K562 (cell line): ENCODE results near the gene DIP2C. TPM values are rescaled to one million over a fixed set of nuclear protein-coding genes. Genes with fewer than 3 reads are reported as not detected.

Experiments used
- ATAC-seq: fragments of 200-7000 bp; cut with Tn5 transposase; 3 replicates; pipeline ENCODE4 v1.9.1; 2020; ENCODE audit warnings: moderate library complexity
- BruUV-seq: library from RNA; stranded (reverse); fragments of 400-500 nt; replicated peaks from 2 replicates; lab custom pipeline; 2021; lab: Mats Ljungman, UMichigan
- CTCF ChIA-PET: fragments of 300-600 bp; formaldehyde crosslinking; extraction: SDS; loops from one replicate; lab custom pipeline; 2021; ENCODE audit warnings: low intra/inter-chr PET ratio; lab: Yijun Ruan, JAX
- POLR2A ChIA-PET: fragments of 300-600, 350-650 bp; sonication (Branson Sonifier 250); formaldehyde crosslinking; extraction: SDS; loops from one replicate; lab custom pipeline; 2021; ENCODE audit warnings: antibody characterized with exemption, inconsistent platforms; lab: Yijun Ruan, JAX
- DNase-seq, 4 experiments: peaks; one replicate each; pipeline versions ENCODE4 v3.0.0 to v3.0.0-alpha.2; 2011 to 2018; ENCODE audit warnings: low spot score in 3 of 4, mixed read lengths in 3 of 4; ENCODE audit errors: extremely low read depth in 1 of 4
- FAIRE-seq: peaks from 2 replicates; lab custom pipeline; 2011; peaks lifted over from hg19 to GRCh38; lab: Jason Lieb, UNC
- H2AFZ ChIP-seq: 2 replicates; pipeline ENCODE4 v1.6.0; 2011; ENCODE audit warnings: low read depth, low read length, control low read depth, inconsistent platforms
- H3K27ac ChIP-seq: fragments of 200-600 bp; 3 replicates; pipeline ENCODE4 v1.8.0; 2011; ENCODE audit warnings: low read depth, mild to moderate bottlenecking, control low read depth, inconsistent platforms, low read length, moderate library complexity, mixed read lengths; ENCODE audit errors: extremely low read depth
- H3K27me3 ChIP-seq, 2 experiments: fragments of 300-600 bp in 1 of 2; 2 replicates in 1 of 2; 3 replicates in 1 of 2; pipeline versions ENCODE4 v1.6.0 to v1.8.0; 2011; ENCODE audit warnings: inconsistent platforms in 2 of 2, low read length in 2 of 2, mild to moderate bottlenecking in 1 of 2, mixed read lengths in 1 of 2, moderate library complexity in 1 of 2; ENCODE audit not compliant: control insufficient read depth in 2 of 2, insufficient read depth in 2 of 2
- H3K36me3 ChIP-seq: fragments of 300-600 bp; 3 replicates; pipeline ENCODE4 v1.8.0; 2011; ENCODE audit warnings: mild to moderate bottlenecking, low read length, inconsistent platforms; ENCODE audit not compliant: control insufficient read depth, insufficient read depth
- H3K4me1 ChIP-seq, 2 experiments: fragments of 200-600 bp in 1 of 2; replicated peaks in 1 of 2; 2 replicates in 1 of 2; 3 replicates in 1 of 2; pipeline versions ENCODE4 v1.5.1 to v1.8.0; 2011; ENCODE audit warnings: inconsistent platforms in 2 of 2, low read length in 2 of 2, mild to moderate bottlenecking in 1 of 2, mixed read lengths in 1 of 2, moderate library complexity in 1 of 2; ENCODE audit not compliant: control insufficient read depth in 2 of 2, insufficient read depth in 2 of 2
- H3K4me2 ChIP-seq: 2 replicates; pipeline ENCODE4 v1.6.1; 2011; ENCODE audit warnings: low read length, control low read depth, inconsistent platforms, mixed read lengths; ENCODE audit not compliant: insufficient read depth
- H3K4me3 ChIP-seq: fragments of 200-600 bp; sonication (generic), shearing (Covaris generic); 2 replicates; pipeline ENCODE4 v1.5.1; 2016; ENCODE audit warnings: control low read depth, inconsistent platforms
- H3K79me2 ChIP-seq: fragments of 200-600 bp; 3 replicates; pipeline ENCODE4 v1.8.0; 2011; ENCODE audit warnings: low read length, inconsistent platforms; ENCODE audit not compliant: control insufficient read depth, insufficient read depth
- H3K9ac ChIP-seq, 2 experiments: 2 replicates each; pipeline versions ENCODE4 v1.6.0 to v1.6.1; 2011; ENCODE audit warnings: low read depth in 2 of 2, low read length in 2 of 2, control low read depth in 1 of 2, inconsistent platforms in 1 of 2, mild to moderate bottlenecking in 1 of 2, mixed read lengths in 1 of 2; ENCODE audit not compliant: insufficient read depth in 1 of 2
- H3K9me1 ChIP-seq: one replicate; pipeline ENCODE4 v1.6.0; 2011; ENCODE audit warnings: inconsistent platforms, mild to moderate bottlenecking, low read length, moderate library complexity; ENCODE audit not compliant: control insufficient read depth, insufficient read depth
- H3K9me3 ChIP-seq: replicated peaks from 2 replicates; pipeline ENCODE4 v1.5.1; 2011; ENCODE audit warnings: low read depth, low read length, inconsistent platforms; ENCODE audit not compliant: control insufficient read depth, insufficient read depth
- H4K20me1 ChIP-seq: replicated peaks from 2 replicates; pipeline ENCODE4 v1.6.1; 2011; ENCODE audit warnings: low read length, inconsistent platforms, mixed read lengths; ENCODE audit not compliant: control insufficient read depth, insufficient read depth
- CREBBP ChIP-seq: IDR thresholded peaks from one replicate; pipeline ENCODE4 v1.6.1; 2012; ENCODE audit warnings: low read depth, mild to moderate bottlenecking, control low read depth, inconsistent platforms, low read length
- HES1 ChIP-seq: fragments of 450-650 bp; IDR thresholded peaks from 2 replicates; pipeline ENCODE4 v1.6.1; 2016; ENCODE audit warnings: low read depth, mild to moderate bottlenecking, moderate library complexity
- HLTF ChIP-seq: fragments of 450-650 bp; IDR thresholded peaks from 2 replicates; pipeline ENCODE4 v1.6.1; 2016
- NBN ChIP-seq: fragments of 450-650 bp; IDR thresholded peaks from 2 replicates; pipeline ENCODE4 v1.6.1; 2016; ENCODE audit warnings: low read depth, mild to moderate bottlenecking
- PRMT5 ChIP-seq: sonication (generic); formaldehyde crosslinking; IDR thresholded peaks from 2 replicates; pipeline ENCODE4 v1.5.0; 2020; ENCODE audit warnings: missing genetic modification reagents
- PTBP1 ChIP-seq: fragments of 200-400 bp; formaldehyde crosslinking; IDR thresholded peaks from 2 replicates; pipeline ENCODE4 v1.6.1; 2017; ENCODE audit warnings: low read depth, low read length
- ZNF644 ChIP-seq: fragments of 200-800 bp; sonication (Bioruptor generic); IDR thresholded peaks from 2 replicates; pipeline ENCODE4 v1.6.1; 2016; ENCODE audit warnings: low read depth, missing genetic modification characterization, missing compliant biosample characterization
- ZNF740 ChIP-seq, 3 experiments: fragments of 200-800 bp in 1 of 3; sonication (Bioruptor generic) in 1 of 3; sonication (generic) in 1 of 3; formaldehyde crosslinking in 1 of 3; IDR thresholded peaks; 2 replicates each; pipeline versions ENCODE4 v1.6.1 to v1.8.0; 2016 to 2022; ENCODE audit warnings: mild to moderate bottlenecking in 2 of 3, missing compliant biosample characterization in 2 of 3, missing genetic modification characterization in 2 of 3, missing genetic modification reagents in 1 of 3
- WGBS: fragments of 100-300 bp; shearing (Covaris generic); methylation state at CpG from one replicate; pipeline ENCODE4 v1.1.6; 2016; ENCODE audit warnings: low coverage, mixed read lengths; ENCODE audit not compliant: insufficient coverage; ENCODE audit errors: missing lambda C conversion rate; 5-methylcytosine and 5-hydroxymethylcytosine counted together
- in situ Hi-C: fragments of 300-500 bp; cut with MboI; formaldehyde crosslinking; loops from 4 replicates; pipeline ENCODE4 v1.15.0; 2018; ENCODE audit warnings: inconsistent platforms, mixed read lengths
- intact Hi-C: fragments of 100-400 bp; cut with micrococcal nuclease; formaldehyde crosslinking; loops from 2 replicates; pipeline ENCODE4 v1.14.2; 2022
- polyA plus RNA-seq, 8 experiments: library from polyadenylated mRNA; depleted of rRNA in 4 of 8; stranded (reverse) in 5 of 8; unstranded in 3 of 8; fragments of >200 nt; fragmentation: Nextera tagmentation in 2 of 8; fragmentation: Illumina TruSeq in 1 of 8; extraction: Ambion mirVana in 2 of 8; extraction: Trizol in 1 of 8; gene quantifications; 2 replicates each; pipeline versions ENCODE4 v1.2.1 to v1.2.3, GENCODE V29; 2011 to 2014; ENCODE audit warnings: inconsistent platforms in 1 of 8, missing spikeins in 1 of 8
- total RNA-seq, 7 experiments: library from RNA; depleted of rRNA in 6 of 7; stranded (reverse); fragments of >200 nt in 6 of 7; fragmentation: Illumina TruSeq in 2 of 7; extraction: Trizol in 2 of 7; gene quantifications; 2 replicates each; pipeline versions ENCODE4 v1.2.1 to v1.2.3, GENCODE V29; 2011 to 2021; ENCODE audit warnings: low replicate concordance in 1 of 7

The DIP2C gene
- total and polyA plus RNA-seq, 9 of the 15 experiments (the other 6 are each of a cell fraction or from before 2014, with no cell fraction given) = 0.01 TPM; not detected in 8

- no peaks in the 10 kb centered on the region for H3K4me1 ChIP-seq
- no peak overlapping the region for H3K27ac ChIP-seq
- no peak for TF ChIP-seq PRMT5 (CRISPR knock-in tag)
- TF ChIP-seq HES1 = no peak
- no peak for TF ChIP-seq HLTF
- TF ChIP-seq PTBP1 = no peak
- TF ChIP-seq NBN = no peak
- no peak for TF ChIP-seq CREBBP
- TF ChIP-seq ZNF740 (CRISPR knock-in tag; IDR thresholded peaks at IDR 0.05) = no peak
- no peak for TF ChIP-seq ZNF740 (tag; IDR thresholded peaks at IDR 0.05)
- no peak for TF ChIP-seq ZNF644 (tag)
- H3K9me3 ChIP-seq = peaks cover 6% of the 10 kb centered on the region; the same call in 1 of the 2 replicates
- ChIA-PET POLR2A (interaction anchor here (1.0 kb wide), 1 partner anchor 9 kb away, joined by 4 read pairs; no protein-coding TSS in a partner anchor), CTCF (no interaction called here)
- no peak for FAIRE-seq
- H2AFZ ChIP-seq = no peak overlapping the region
- whole genome bisulfite sequencing = 8% methylated on average over 17 of the region's 17 CpGs
- H3K9ac ChIP-seq = no peak overlapping the region
- intact Hi-C loops (no loop called here), in situ Hi-C loops (no loop called here)
- no peaks in the 10 kb centered on the region for H3K36me3 ChIP-seq
- H3K79me2 ChIP-seq = no peaks in the 10 kb centered on the region
- no peaks in the 10 kb centered on the region for H3K9me1 ChIP-seq
- ATAC-seq = no peak
- H4K20me1 ChIP-seq = no peaks in the 10 kb centered on the region
- H3K4me3 ChIP-seq = no peak overlapping the region
- DNase-seq = no peak
- no peak overlapping the region for H3K4me2 ChIP-seq
- H3K27me3 ChIP-seq = peaks cover 3 to 25% of the 10 kb centered on the region in 2 experiments; a peak in 4 of 5 replicates
- no TSS peak for BruUV-seq
These were observed 20.5 kb downstream of the DIP2C start for GRCh38 chr10:668786-669485.
